ENCODE data around the gene CD1E.

GRCh38 chr1:158329300-158329699 lies 24.4 kb upstream of the CD1E start:
- TF ChIP-seq CTCF (conservative IDR thresholded peaks at IDR 0.05; ENCODE audit: low read depth, low read length): no peak
- TF ChIP-seq POLR2A (IDR thresholded peaks at IDR 0.05; ENCODE audit: low read depth, low read length): no peak
- TF ChIP-seq CHD1 (IDR thresholded peaks at IDR 0.05; ENCODE audit: low read depth, low read length): no peak
- no peak for TF ChIP-seq RFX5 (IDR thresholded peaks at IDR 0.05; ENCODE audit: low read depth, low read length)
- TF ChIP-seq RAD21 (IDR thresholded peaks at IDR 0.05; ENCODE audit: low read length): no peak
- no peak for TF ChIP-seq RCOR1 (IDR thresholded peaks at IDR 0.05; ENCODE audit: insufficient replicate concordance, low read length)

All from IMR-90 (cell line).